GM10248 (cell line): ENCODE results near the gene FEM1B.

ENCODE experiments used
- CTCF ChIA-PET: fragments of 300-600 bp; sonication (Branson Sonifier 250); formaldehyde crosslinking; extraction: SDS; loops from one replicate; lab custom pipeline; 2021; ENCODE audit warnings: antibody characterized with exemption; lab: Yijun Ruan, JAX
- POLR2A ChIA-PET: fragments of 350-650 bp; sonication (Branson Sonifier 250); formaldehyde crosslinking; extraction: SDS; loops from one replicate; lab custom pipeline; 2020; ENCODE audit warnings: antibody characterized with exemption; lab: Yijun Ruan, JAX
- DNase-seq: peaks from one replicate; pipeline ENCODE4 v3.0.0; 2012; ENCODE audit errors: extremely low spot score
- CTCF ChIP-seq: IDR thresholded peaks from 2 replicates; pipeline ENCODE4 v1.5.1; 2012; ENCODE audit warnings: mild to moderate bottlenecking, low read depth; ENCODE audit errors: extremely low read depth, missing control alignments, control extremely low read depth

FEM1B gene

DNA sequence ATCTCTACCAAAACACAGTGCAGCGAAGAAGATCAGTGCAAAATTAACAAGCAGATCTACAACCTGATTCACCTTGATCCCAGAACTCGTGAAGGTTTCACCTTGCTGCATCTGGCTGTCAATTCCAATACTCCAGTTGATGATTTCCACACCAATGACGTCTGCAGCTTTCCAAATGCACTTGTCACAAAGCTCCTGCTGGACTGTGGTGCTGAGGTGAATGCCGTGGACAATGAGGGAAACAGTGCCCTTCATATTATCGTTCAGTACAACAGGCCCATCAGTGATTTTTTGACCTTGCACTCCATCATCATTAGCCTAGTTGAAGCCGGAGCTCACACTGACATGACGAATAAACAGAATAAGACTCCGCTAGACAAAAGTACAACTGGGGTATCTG lies 13.2 kb downstream of the FEM1B start:
- ChIA-PET CTCF (interaction anchor here (1.0 to 4.8 kb wide), 4 partner anchors 8 to 18 kb away, joined by 3 to 29 read pairs (median 3); partner anchors contain the start of gene FEM1B), POLR2A (no interaction called here)
- DNase-seq, result no peak
- TF ChIP-seq CTCF, result no peak

DNA sequence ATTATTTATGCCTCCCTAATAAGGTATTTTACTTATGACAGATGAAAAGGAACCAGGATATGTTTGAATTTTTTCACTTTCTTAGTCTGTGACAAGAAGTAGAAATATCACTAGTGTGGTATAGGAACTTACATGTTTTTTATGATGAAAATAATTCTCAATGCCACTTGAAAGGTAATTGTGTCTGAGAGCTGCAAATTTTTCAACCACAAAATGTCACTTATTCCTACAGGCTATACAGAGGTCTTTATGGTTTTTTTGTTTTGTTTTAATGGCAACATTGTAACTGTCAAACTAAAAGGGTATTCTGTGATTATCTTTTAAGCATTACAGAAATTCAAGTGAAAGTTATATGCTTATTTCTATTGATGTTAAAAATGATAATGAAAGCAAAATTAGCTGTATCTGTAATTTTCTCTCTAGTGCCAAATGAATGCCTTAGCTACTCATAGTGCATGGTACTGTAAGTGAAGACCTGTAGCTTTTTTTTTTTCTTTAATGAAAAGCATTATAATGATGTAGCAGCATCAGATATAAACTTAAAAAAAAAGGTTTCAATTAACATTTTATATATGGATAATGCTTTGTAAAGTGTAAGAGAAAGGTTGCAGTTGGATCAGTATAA lies 14.7 kb downstream of the FEM1B start:
- no peak for TF ChIP-seq CTCF
- ChIA-PET POLR2A (no interaction called here), CTCF (interaction anchor here (0.8 to 4.8 kb wide), 5 partner anchors 13 to 63 kb away, joined by 3 to 29 read pairs (median 4); partner anchors contain the start of gene FEM1B)
- DNase-seq, result no peak

DNA sequence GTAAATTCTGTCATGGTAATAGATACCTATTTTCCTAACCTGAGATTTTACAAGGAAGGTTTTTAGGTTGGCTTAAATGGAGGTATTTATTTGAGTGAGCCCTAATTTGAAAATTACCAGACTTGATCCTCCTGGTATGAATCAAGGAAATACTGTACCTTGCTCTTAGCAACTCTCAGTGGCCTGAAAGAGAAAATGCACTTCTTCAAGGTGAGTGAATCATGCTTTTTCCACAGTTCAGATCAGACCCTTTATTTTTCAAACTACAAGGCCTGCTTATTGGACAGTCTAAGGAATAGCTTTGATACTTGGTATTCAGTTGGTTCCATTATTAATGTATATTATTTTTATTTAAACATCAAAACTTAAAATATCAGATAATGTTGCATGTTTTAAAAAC lies 15.4 kb downstream of the FEM1B start:
- POLR2A ChIA-PET, result no interaction called here
- CTCF ChIA-PET, result interaction anchor here (1.9 kb wide), 1 partner anchor 14 kb away, joined by 16 read pairs; no protein-coding TSS in a partner anchor

DNA sequence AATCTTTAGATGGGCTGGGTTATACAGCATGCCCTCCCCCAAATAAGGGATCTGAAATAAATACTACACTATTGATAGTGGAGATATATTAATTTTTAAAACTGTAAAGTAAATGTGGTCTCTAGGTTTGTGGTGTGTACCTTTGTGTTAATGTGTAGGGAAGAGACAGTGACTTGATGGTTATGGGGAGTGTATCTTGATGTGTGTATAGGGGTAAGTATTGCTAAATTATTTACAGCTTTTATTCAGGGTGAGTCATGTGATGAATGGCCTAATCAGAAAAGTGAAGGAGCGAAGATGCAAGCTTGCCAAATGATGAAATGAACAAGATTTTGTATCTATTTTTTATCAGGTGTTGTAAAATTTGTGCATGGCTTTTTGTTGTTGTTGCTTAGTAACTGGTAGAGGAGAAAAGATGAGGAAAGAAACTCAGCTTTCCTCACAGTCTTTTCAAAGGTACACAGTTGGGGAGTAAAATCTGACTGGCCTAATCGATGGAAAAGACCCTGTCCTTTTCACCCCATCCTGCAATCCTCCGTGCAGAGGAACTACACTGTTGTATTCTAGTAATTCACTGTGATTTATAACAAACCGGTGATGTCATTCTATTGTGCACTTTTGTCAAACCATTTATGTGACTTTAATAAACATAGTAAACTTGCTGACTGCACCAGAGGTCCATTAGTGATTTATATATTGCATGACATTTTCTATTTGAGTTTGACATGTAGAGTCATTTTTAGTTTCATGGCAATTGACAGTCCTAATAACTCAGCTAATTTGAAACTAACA lies 17.7 kb downstream of the FEM1B start:
- ChIA-PET CTCF (interaction anchor here (0.7 to 3.1 kb wide), 6 partner anchors 11 to 42 kb away, joined by 3 to 22 read pairs (median 3); no protein-coding TSS in a partner anchor), POLR2A (no interaction called here)
- TF ChIP-seq CTCF, result no peak
- no peak for DNase-seq

More for the DNA sequence above, 15.4 kb downstream of the FEM1B start:
- no peak for DNase-seq
- no peak for TF ChIP-seq CTCF

GRCh38 chr15:68298336-68298735 lies 20.8 kb downstream of the FEM1B start:
- DNase-seq, result no peak
- TF ChIP-seq CTCF, result no peak
- ChIA-PET CTCF (interaction anchor here (1.1 to 2.6 kb wide), 4 partner anchors 8 to 45 kb away, joined by 3 to 24 read pairs (median 5); no protein-coding TSS in a partner anchor), POLR2A (no interaction called here)

DNA sequence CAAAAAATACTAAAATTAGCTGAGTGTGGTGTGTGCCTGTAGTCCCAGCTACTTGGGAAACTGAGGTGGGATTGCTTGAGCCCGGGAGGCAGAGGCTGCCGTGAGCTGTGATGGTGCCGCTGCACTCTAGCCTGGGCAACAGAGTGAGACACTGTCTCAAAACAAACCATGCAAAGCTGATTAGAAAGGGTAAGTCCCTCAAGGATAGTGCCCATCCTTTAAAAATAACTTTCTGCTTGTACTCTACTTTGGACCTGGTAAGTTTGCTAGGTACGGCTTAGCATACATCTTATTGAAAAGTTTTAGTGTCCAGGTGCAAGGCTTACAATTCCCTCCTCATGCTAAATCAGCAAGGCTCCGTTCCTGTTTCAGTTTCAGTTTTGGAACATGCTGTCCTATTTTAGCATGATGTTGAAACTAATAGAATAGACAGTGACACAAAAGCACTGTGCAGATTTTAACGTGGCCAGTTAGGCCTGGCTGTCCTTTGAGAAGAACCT lies 21.4 kb downstream of the FEM1B start:
- POLR2A ChIA-PET, result no interaction called here
- CTCF ChIA-PET, result interaction anchor here (1.0 to 2.6 kb wide), 5 partner anchors 8 to 46 kb away, joined by 3 to 24 read pairs (median 4); no protein-coding TSS in a partner anchor
- peak; percentile 70 for DNase-seq
- no peak for TF ChIP-seq CTCF
